Pancreas (tissue), 10 donors: ENCODE data around the gene KRTAP10-7. TPM values are rescaled to one million over a fixed set of nuclear protein-coding genes. Genes with fewer than 3 reads are reported as not detected.
A peak's percentile ranks its signal among the peaks of the same experiment; 100 is the strongest.
"Not testable (repeated sequence)": the region's sequence is repeated elsewhere in the genome, so short reads cannot be mapped to it uniquely, and the experiment has no call there.

ENCODE experiments used
- ATAC-seq, 4 donors: fragments of 200-7000 bp; cut with Tn5 transposase; one replicate each; pipeline versions ENCODE4 v1.8.0 to v1.9.1; 2020; ENCODE audit warnings: mild to moderate bottlenecking in 4 of 4, moderate library complexity in 4 of 4
- DNase-seq, 6 donors: peaks; one replicate each; pipeline ENCODE4 v3.0.0-alpha.2; 2020
- FAIRE-seq: peaks from 2 replicates; lab custom pipeline; 2012; peaks lifted over from hg19 to GRCh38; lab: Jason Lieb, UNC
- H3K27ac ChIP-seq, 4 donors: fragments of 200-600 bp; sonication (generic); 1 replicate in 3 of 4; 2 replicates in 1 of 4; pipeline versions ENCODE4 v1.5.0 to v1.8.0; 2020
- H3K27me3 ChIP-seq, 4 donors: fragments of 200-600 bp; one replicate each; pipeline ENCODE4 v1.8.0; 2021
- H3K36me3 ChIP-seq, 3 donors: fragments of 200-600 bp; sonication (generic) in 1 of 3; one replicate each; pipeline versions ENCODE4 v1.5.0 to v1.8.0; 2020 to 2021
- H3K4me1 ChIP-seq, 3 donors: fragments of 200-600 bp; one replicate each; pipeline ENCODE4 v1.8.0; 2021
- H3K4me3 ChIP-seq, 4 donors: fragments of 200-600 bp; sonication (generic) in 2 of 4; one replicate each; pipeline versions ENCODE4 v1.5.0 to v1.8.0; 2020 to 2021
- H3K9me3 ChIP-seq, 4 donors: fragments of 200-600 bp; one replicate each; pipeline ENCODE4 v1.8.0; 2021
- WGBS, 2 donors: extraction: QIAGEN DNeasy Blood & Tissue Kit; methylation state at CpG; one replicate each; pipeline ENCODE4 v1.1.7; 2013; 5-methylcytosine and 5-hydroxymethylcytosine counted together
- intact Hi-C, 3 donors: fragments of 100-400 bp; cut with DNase I; formaldehyde crosslinking; loops; one replicate each; pipeline versions ENCODE4 v1.11.1 to v1.14.2; 2022
- polyA plus RNA-seq, 2 donors: library from polyadenylated mRNA; stranded (reverse); fragments of 200-250 nt; gene quantifications; one replicate each; pipeline ENCODE4 v1.2.3, GENCODE V29; 2013
- total RNA-seq, 6 donors: library from RNA; stranded (reverse); fragmentation: NEBNext Ultra II Directional in 4 of 6; extraction: Animal tissue kit (Norgen Biotek cat#: 25700) in 4 of 6; gene quantifications; one replicate each; pipeline versions ENCODE4 v1.2.1 to v1.2.4, GENCODE V29; 2021 to 2023
- TF ChIP-seq, protein P1 (sequence below), 4 donors: fragments of 200-600 bp; sonication (generic) in 3 of 4; IDR thresholded peaks; one replicate each; pipeline versions ENCODE4 v1.5.0 to v1.8.0; 2021; ENCODE audit warnings: antibody characterized with exemption in 4 of 4
- donor health status: healthy with polysubstance abuse.
- donor health status: DM: no; HTN: no; CAD: no; lungs with moderate emphysema.
- donor health status: DM: no; HTN: no; CAD: no.
- donor health status: control.
- donor health status: control.
- donor health status: Bipolar disorder and iron deficiency.
- donor health status: DM: yes; HTN: yes; CAD: no.
- donor health status: DM: no; HTN: no; CAD: no.
- donor health status: DM: no; HTN: no; CAD: no.
- donor health status: DM: yes; HTN: yes; CAD: no.

The KRTAP10-7 gene
- total and polyA plus RNA-seq, 8 donors, result not detected

DNA sequence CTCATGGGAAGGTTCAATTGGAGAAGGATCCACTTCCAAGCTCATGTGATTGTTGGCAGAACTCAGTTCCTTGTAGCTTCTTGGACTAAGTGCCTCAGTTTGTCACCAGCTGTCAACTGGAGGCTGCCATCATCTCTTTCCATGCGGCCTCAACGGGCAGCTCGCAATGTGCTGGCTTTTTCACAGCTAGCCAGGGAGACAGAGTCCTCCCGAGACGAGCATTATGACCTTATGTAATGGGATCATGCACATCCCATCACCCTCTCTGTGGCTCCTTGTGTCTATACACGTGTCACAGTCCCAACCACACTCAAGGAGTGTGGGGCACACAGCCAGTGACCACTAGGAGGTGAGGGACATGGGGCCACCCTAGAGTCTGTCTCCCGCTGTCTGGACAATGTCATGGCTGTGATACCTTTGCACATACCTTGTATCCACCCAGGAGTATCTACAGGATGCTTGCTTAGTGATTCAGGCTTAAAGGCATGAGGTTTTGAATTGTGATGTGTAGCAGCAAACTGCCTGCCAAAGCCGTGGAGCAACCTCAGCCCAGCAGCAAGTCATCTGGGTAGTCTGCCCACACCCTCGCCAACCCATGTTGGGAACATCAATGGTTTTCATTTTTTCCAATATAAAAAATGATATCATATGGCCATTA lies 4.2 kb upstream of the KRTAP10-7 start:
- intact Hi-C loops, result no loop called here
- ATAC-seq (no peak), FAIRE-seq (no peak), DNase-seq (no peak)
- Histone ChIP-seq H3K36me3 (no peaks in the 10 kb centered on the region), H3K4me3 (no peak overlapping the region), H3K4me1 (no peaks in the 10 kb centered on the region), H3K9me3 (no peaks in the 10 kb centered on the region), H3K27ac (no peak overlapping the region), H3K27me3 (no peaks in the 10 kb centered on the region)
- TF ChIP-seq, protein P1, sequence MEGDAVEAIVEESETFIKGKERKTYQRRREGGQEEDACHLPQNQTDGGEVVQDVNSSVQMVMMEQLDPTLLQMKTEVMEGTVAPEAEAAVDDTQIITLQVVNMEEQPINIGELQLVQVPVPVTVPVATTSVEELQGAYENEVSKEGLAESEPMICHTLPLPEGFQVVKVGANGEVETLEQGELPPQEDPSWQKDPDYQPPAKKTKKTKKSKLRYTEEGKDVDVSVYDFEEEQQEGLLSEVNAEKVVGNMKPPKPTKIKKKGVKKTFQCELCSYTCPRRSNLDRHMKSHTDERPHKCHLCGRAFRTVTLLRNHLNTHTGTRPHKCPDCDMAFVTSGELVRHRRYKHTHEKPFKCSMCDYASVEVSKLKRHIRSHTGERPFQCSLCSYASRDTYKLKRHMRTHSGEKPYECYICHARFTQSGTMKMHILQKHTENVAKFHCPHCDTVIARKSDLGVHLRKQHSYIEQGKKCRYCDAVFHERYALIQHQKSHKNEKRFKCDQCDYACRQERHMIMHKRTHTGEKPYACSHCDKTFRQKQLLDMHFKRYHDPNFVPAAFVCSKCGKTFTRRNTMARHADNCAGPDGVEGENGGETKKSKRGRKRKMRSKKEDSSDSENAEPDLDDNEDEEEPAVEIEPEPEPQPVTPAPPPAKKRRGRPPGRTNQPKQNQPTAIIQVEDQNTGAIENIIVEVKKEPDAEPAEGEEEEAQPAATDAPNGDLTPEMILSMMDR (IDR thresholded peaks at IDR 0.05), result no peak
- WGBS, 2 donors, result 55 to 71% methylated on average over 9 of the region's 9 CpGs

DNA sequence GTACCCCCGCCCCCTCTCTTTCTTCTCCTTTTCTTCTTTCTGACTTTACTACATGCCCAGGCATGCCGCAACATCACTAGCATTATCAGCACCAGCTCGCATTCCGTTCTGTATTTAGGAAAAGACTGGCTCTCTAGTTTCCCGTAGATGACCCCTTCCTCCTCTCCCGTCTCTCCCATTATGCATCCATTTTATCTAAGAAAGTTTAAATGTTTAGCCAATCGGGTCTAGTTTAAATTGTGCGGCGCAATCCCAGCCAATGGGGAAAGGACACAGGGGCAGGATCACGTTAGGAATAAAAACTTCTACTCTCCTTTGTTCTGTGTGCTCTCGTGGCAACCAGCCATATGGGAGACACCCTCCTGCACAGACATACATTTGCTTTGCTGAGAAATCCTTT lies 2.3 kb upstream of the KRTAP10-7 start:
- TF ChIP-seq, protein P1 (IDR thresholded peaks at IDR 0.05), result no peak
- Histone ChIP-seq H3K36me3 (no peaks in the 10 kb centered on the region), H3K4me3 (no peak overlapping the region), H3K27me3 (no peaks in the 10 kb centered on the region), H3K27ac (no peak overlapping the region), H3K4me1 (no peaks in the 10 kb centered on the region), H3K9me3 (no peaks in the 10 kb centered on the region)
- no peak for FAIRE-seq
- ATAC-seq, result no peak
- WGBS, 2 donors, result 59 to 62% methylated on average over 11 of the region's 11 CpGs
- intact Hi-C loops, result no loop called here
- no peak for DNase-seq

DNA sequence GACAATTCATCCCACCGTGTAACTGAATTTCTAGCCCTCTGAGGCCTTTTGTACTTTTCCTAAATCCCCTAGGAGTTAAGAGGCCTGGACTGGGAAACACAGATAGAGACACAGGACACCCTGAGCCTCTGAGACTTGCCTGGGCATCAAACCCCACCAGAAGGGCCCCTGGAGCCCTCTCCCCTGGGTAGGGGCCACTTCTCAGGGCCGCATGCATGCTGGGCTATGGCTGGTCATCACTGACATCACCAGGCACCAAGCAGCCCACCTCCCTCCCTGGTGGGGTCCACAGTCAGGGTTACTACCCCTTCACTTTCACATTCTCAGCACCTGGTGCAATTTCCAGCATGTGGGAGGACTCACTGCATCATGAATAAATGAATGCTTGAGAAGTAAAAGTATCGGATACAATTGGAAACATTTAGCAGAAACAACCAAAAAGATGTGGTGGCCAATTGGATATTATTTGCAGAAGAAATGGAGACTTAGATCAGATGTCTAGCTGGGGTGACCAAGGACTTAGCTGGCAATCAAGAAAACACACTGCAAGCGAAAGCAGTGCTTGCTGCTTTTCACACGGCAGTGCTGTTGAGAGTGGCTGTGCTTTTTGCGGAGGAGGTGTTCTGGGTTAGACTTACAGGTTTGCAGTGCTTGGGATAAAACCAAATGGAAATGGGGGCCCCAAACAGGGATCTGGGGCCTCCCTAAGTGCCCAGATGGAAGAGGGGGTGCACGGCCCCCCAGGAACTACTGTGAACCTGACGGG lies 950 bp upstream of the KRTAP10-7 start:
- Histone ChIP-seq H3K36me3 (no peaks in the 10 kb centered on the region), H3K9me3 (no peaks in the 10 kb centered on the region), H3K27ac (no peak overlapping the region), H3K4me1 (no peaks in the 10 kb centered on the region), H3K27me3 (peaks cover 0 to 4% (median 0%) of the 10 kb centered on the region in 4 donors), H3K4me3 (no peak overlapping the region)
- FAIRE-seq (no peak), ATAC-seq (no peak), DNase-seq (no peak)
- WGBS, 2 donors, result 71 to 76% methylated on average over 8 of the region's 8 CpGs
- TF ChIP-seq, protein P1 (IDR thresholded peaks at IDR 0.05), result no peak
- intact Hi-C loops, result no loop called here

DNA sequence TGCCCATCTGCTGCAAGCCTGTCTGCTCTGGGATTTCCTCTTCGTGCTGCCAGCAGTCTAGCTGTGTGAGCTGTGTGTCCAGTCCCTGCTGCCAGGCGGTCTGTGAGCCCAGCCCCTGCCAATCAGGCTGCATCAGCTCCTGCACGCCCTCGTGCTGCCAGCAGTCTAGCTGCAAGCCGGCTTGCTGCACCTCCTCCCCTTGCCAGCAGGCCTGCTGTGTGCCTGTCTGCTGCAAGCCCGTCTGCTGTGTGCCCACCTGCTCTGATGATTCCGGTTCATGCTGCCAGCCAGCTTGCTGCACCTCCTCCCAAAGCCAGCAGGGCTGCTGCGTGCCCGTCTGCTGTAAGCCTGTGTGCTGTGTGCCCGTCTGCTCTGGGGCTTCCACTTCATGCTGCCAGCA lies 694 bp downstream of the KRTAP10-7 start:
- FAIRE-seq, H3K9me3 ChIP-seq, H3K4me3 ChIP-seq, H3K36me3 ChIP-seq, H3K4me1 ChIP-seq, ATAC-seq, H3K27me3 ChIP-seq, H3K27ac ChIP-seq, intact Hi-C loops: not testable (repeated sequence)
- WGBS, 2 donors, result 45 to 71% methylated on average over 9 to 10 of the region's 10 CpGs
- DNase-seq, result peak in 1 of 6 donors; percentile 39

DNA sequence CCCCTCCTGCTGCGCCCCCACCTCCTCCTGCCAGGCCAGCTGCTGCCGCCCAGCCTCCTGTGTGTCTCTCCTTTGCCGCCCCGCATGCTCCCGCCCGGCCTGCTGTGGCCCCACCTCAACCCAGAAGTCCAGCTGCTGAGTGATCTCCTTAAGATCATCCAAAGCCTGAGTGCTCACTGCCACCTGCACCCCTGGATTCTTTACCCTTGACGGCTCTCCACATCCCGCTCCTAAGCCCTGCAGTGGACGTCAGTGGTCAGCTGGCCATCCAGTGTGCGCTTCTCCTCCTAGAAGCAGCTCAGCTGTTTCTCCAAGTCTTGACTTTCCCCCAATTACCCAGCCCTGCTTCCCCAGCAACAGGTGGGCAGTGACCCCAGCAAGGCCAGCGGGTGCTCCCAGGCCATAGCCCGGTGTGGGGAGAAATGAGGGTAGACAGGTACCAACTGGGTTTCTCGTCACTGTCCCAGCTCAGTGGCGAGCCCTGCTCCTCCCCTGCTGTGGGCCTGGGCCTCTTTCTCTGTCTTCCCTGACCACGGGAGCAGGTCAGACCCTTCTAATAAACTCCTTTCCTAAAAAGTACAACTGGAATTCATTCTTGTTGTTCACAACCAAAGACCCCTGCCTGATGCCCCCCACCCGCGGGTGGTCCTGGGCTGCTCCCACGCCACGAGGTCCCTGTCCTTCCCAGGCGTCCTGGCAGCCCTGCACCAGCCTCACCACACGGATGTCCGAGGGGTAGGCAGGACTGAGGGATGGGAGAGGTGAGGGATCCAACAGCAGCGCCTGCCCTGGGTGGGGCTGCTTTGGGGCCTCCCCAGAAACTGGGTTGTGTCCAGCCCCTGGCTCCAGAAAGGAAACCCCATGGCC lies 1.4 kb downstream of the KRTAP10-7 start:
- ATAC-seq, result no peak
- no peak for FAIRE-seq
- Histone ChIP-seq H3K9me3 (no peaks in the 10 kb centered on the region), H3K27ac (no peak overlapping the region), H3K36me3 (no peaks in the 10 kb centered on the region), H3K4me1 (no peaks in the 10 kb centered on the region), H3K4me3 (no peak overlapping the region), H3K27me3 (peaks cover 0 to 4% (median 0%) of the 10 kb centered on the region in 4 donors)
- intact Hi-C loops, result no loop called here
- peak in 1 of 6 donors; percentile 45 for DNase-seq
- 53 to 69% methylated on average over 23 of the region's 23 CpGs for WGBS, 2 donors
- TF ChIP-seq, protein P1 (IDR thresholded peaks at IDR 0.05), result no peak
